PC-9 (cell line): ENCODE data around the gene GLI1.
"Not testable (repeated sequence)": the region's sequence is repeated elsewhere in the genome, so short reads cannot be mapped to it uniquely, and the experiment has no call there.

Experiments
- CTCF ChIP-seq: fragments of 200-600 bp; sonication (generic); conservative IDR thresholded peaks from 2 replicates; pipeline ENCODE4 v1.6.1; 2017; ENCODE audit warnings: mixed run types, antibody characterized with exemption, mild to moderate bottlenecking, moderate library complexity
- EZH2 ChIP-seq: fragments of 200-600 bp; sonication (generic); IDR thresholded peaks from 2 replicates; pipeline ENCODE4 v1.8.0; 2017; ENCODE audit warnings: antibody characterized with exemption, low read depth

DNA sequence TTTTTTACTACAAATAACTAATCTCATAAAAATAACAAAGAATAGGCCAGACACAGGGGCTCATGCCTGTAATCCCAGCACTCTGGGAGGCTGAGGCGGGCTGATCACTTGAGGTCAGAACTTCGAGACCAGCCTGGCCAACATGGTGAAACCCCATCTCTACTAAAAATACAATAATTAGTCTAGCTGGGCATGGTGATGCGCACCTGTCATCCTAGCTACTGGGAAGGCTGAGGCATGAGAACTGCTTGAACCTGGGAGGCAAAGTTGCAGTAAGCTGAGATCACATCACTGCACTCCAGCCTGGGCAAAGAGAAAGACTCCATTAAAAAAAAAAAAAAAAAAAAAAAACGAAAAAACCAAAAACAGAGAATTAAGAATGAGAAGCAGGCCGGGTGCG is 45.4 kb upstream of the GLI1 start:
- not testable (repeated sequence) for TF ChIP-seq CTCF, EZH2
